Heart left ventricle (tissue), 13 donors: ENCODE results near the gene NXNL2.

ENCODE experiments used
- CTCF ChIP-seq, 12 donors: fragments of 200-600 bp; sonication (generic) in 4 of 12; IDR thresholded peaks; one replicate each; pipeline versions ENCODE4 v1.5.0 to v1.8.0; 2018 to 2022; ENCODE audit warnings: antibody characterized with exemption in 12 of 12, mild to moderate bottlenecking in 5 of 12
- POLR2A ChIP-seq, 2 donors: fragments of 450-650 bp; IDR thresholded peaks; one replicate each; pipeline ENCODE4 v1.6.1; 2017; ENCODE audit warnings: antibody characterized with exemption in 2 of 2, mild to moderate bottlenecking in 2 of 2, moderate library complexity in 2 of 2
- donor health status: ischemic (EF 13 %, LVEDD 7.1; RV severe dilation, severe dysfunction).
- donor health status: DM: no; HTN: yes; CAD: no.
- donor health status: DM: no; HTN: no; CAD: no.
- donor health status: ischemic (EF 25% LVEDD 6.9; RV normal size, moderate dysfunction).
- donor health status: ischemic (EF 25% LVEDD 5.7; RV mildly dilated, moderate dysfunction).
- donor health status: ischemic (EF 35%, LVEDD 5.7; RV mildly dilated, moderate dysfunction).
- donor health status: nonischemic (EF 11% LVEDD 7.7; RV severe dilation, severe dysfunction).
- donor health status: DM: yes; HTN: yes; CAD: no.
- donor health status: PGD.
- donor health status: ischemic (EF 29% LVEDD 5.4; RV normal size, mild dysfunction).
- donor health status: nonischemic (EF 23%, LVEDD 6.1; RV moderate dilation, normal function).

GRCh38 chr9:88539246-88539645 lies 4.3 kb downstream of the NXNL2 start:
- TF ChIP-seq POLR2A (IDR thresholded peaks at IDR 0.05) (no peak), CTCF (IDR thresholded peaks at IDR 0.05) (no peak)
